ENCODE data around the gene THADA.

Gene THADA

DNA sequence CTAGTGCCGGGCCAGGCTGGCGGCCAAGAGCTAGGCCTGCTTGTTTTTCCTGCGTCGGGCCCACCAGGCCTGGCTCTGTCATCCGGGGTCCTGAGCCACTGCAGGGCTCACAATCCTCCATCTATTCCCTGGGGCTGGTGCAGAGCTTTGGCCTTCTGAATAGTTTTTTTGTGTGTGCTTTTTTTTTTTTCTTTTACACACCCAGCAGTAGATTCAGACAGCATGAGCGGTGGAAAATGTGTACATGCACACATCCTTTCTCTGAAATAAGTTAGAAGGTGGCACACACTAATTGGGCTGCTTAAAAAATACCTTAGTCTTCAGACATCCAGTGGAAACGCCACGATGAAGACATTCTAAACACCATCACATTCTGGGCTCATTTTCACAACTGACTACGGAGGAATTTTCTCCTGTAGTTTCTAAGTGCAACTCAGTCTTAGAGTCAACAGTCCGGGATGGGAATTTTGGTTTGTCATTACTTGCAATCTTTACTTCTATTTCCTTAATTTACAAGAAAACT lies 375.5 kb downstream of the THADA start:
- DNase-seq, result no peak

DNA sequence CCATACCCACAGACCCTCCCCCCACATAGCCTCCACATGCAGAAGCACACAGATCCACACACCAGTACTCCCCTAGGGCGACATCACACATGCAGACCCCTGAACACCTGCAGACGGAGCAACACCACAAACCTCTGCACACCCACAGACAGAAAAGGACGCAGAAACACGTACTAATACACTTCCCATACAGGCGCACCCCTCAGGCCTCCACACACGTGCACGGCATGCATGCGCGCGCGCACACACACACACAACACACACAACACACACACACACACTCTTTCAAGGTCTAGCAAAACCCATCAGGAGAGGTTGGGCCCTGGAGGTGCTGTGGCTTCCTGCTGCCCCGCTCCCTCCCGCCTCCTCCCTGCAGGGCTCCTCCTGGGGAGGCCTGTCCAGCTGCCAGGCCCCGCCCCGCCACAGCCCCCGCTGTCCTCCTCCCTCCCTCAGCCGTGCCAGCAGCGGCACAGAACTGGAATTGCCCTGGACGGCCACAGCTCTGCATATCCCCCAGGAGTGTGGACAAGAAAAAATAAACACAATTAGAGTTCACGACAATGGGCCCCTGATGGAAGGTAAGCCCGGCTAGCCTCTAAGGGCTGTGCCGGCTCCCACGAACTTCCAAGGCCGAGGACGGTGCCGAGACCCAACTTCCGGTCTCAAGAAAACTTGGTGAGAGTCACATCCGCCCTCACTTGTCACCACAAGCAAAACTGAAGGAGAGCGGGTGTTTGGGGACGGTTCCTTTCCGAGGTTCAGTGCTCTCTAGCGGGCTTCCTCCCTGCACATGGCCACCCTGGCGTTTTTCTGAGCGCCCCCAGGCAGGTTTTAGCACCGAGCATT lies 376.2 kb downstream of the THADA start:
- peak; percentile 83 for DNase-seq

DNA sequence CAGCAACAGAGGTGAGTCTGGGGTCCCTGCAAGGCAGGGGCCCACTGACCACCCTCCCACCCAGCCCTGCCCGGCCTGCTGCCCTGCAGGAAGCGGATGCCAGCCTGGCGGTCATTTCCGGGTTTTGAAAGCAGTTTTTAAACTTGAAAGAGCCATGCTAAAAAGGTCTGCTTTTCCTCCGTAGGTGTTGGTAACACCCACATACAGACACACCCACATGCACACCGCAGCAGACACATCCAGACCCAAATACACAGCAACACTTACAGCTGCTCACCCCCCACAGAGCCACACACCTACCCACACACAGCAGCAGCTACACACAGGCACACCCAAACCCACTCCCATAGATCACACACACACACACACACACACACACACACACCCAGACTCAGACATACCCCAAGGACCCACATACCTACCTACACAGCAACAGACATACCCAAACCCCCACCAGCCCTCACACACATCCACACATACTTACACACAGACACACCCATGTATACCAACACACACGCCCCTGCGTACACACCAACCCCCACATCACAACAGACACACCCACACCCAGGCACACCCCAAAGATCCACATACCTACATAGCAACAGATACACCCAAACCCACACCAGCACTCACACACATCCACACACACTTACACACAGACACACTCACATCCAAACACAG lies 377.0 kb downstream of the THADA start:
- DNase-seq, result peak; percentile 60

DNA sequence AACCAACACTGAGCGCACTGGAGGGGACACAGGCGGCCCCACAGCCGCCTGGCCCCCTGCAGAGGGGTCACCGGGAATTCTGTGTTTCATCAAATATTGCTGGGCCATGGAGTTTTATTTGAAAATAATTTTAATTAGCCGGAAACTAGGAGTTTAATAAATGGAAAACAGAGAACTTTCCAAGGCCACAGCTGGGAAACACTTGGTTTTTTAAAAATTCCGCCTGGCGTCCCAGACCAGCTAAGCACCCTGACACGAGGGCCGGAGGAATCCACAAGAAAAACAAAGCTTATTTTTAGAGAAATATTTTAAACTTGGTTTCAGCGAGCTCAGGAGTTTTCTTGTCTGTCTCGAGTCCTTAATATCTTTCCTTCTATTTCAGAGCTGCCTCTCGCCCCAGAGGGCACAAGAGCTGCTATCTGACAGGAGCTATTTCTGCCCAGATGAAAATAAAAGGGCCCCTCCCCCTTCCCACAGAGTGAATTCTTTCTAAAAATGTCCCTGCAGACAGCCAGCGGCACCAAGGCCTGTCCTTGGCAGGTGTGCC lies 377.6 kb downstream of the THADA start:
- DNase-seq, result no peak

DNA sequence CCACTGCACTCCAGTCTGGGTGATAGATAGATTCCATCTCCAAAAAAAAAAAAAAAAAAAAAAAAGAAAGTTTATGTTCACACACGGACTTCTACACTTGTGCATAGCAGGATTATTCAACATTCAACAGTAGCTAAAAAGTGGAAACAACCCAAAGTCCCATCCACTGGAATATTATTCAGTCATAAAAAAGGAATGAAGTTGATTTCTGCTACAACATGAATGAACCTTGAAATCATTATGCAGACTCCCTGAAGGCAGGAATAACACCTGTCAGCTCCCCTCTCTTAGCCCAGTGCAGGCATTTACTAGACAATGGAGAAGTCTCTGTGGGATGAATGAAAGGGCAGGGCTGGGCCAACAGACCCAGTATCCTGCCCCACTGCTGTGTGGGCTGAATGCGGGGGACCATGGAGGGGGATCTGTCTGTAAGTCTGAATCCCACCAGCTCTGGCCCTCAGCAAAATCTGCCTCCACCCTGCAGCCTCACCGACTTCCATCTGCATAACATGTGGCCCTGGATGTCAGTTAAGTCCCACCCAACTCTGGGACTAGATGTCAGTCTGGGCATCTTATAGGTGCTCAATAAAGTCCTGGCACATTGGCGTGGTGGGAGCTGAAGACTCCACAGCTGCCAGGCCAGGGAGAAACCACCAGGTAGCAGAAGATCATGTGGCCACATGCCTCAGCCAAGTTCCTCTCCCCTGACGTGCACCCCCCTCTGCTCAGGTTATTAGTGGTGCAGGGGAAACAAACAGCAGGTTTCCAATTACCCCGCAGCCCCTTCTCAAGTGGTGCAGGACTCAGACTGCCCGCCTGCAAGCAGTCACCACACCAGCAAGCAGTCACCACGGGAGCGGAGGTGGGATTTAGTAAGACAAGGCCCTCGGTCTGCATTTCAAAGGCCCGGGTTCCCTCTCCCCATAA lies 378.3 kb downstream of the THADA start:
- no peak for DNase-seq

DNA sequence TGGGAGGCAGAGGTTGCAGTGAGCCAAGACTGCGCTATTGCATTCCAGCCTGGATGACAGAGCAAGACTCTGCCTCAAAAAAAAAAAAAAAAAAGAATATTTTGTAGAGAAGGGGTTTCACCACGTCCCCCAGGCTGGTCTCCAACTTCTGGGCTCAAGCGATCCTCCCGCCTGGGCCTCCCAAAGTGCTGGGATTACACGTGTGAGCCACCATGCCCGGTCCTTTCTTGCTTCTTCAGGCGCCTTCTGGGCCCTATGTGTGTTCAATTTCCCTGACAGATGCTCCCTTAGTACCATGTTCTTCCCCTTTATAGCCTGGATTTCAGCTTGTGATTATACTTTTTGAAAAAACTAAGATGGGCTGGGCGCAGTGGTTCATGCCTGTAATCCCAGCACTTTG lies 379.2 kb downstream of the THADA start:
- no peak for DNase-seq

DNA sequence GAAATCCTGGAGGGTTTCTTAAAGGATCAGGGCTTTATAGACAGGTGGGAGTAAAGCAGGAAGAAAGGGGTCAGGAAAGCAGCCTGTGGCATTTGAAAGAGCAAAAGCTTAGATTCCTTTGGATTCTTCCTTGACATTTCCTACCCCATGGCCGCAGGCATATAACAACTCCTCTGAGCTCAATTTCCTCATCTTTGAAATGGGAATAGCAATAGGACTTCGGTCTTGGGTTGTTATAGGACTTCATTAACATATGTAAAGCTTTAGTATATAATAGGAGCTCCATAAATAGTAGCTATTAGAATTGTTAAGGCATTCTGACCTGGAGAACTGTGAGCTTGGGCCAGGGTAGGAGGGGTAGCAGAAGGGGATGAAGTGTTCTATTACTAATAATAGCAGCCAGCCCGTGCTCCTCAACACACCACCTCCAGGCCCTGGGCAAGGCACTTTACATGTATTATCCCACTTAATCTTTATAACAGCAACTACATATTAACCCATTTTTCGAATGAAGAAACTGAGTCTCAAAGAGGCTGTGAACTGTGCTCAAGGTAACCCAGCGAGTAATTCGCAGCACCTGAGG lies 380.1 kb downstream of the THADA start:
- DNase-seq, result no peak

DNA sequence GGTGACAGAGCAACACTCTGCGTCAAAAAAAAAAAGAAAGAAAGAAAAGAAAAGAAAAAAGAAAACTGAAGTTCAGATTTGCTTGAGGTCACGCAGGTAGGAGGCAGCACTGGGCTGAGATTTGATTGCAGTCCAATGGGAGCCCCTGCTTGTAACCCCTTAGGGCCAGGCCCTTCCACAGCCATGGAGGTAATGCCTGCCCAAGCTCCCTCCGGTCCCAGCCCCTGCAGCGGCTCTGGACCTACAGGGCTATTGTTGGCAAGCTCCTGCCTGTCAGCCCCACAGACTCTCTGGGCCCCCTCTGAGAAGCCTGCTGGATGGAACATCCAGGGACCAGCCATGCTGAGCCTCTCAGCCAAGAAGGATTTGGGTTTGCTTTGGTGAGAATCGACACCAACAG lies 381.6 kb downstream of the THADA start:
- no peak for DNase-seq

DNA sequence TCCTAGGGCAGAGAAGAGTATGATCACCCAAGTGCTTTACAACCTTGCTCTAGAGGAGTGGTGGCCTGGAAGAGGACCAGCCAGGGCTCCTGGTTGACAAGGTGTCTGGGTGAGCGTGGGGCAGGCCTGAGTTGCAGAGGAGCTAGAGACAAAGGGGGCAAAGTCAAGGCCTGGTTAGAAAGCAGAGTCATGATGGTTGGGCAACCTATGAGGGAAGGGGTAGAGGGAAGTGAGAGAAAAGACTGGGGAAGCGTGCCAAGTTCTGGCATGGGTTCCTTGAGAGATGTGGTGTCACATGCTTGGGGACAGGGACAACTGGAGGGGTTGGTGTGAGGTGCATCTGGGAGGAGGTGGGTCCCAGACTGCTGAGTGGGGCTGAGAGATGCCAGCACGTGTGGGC lies 382.9 kb downstream of the THADA start:
- no peak for DNase-seq

DNA sequence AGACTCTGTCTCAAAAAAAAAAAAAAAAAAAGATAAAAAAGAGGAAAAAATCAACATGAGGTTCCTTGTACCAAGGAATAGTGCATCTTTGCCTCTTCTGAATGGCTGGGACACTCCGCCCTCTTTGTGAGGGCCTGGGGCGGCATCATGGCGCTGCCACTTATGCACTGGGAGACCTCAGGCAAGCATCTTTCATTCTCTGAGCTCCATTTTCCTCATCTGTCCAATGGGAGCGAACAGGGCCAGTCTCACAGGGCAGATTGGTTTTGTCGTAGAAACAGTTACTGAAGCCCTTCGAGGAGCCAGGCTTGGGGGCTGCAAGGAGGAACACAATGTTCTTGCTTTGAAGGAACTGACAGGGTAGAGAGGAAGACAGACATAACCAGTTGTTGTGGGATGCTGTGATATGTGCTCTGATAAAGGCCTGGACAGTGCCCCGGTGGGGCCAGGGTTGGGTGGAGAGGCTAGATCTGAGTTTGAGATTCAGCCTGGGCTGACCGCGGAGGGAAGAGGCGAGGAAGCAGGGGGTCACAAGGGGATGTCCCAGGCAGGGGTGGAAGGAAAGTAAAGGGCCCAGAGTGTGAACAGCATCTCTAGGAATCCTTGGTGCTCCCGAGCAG lies 383.5 kb downstream of the THADA start:
- no peak for DNase-seq

DNA sequence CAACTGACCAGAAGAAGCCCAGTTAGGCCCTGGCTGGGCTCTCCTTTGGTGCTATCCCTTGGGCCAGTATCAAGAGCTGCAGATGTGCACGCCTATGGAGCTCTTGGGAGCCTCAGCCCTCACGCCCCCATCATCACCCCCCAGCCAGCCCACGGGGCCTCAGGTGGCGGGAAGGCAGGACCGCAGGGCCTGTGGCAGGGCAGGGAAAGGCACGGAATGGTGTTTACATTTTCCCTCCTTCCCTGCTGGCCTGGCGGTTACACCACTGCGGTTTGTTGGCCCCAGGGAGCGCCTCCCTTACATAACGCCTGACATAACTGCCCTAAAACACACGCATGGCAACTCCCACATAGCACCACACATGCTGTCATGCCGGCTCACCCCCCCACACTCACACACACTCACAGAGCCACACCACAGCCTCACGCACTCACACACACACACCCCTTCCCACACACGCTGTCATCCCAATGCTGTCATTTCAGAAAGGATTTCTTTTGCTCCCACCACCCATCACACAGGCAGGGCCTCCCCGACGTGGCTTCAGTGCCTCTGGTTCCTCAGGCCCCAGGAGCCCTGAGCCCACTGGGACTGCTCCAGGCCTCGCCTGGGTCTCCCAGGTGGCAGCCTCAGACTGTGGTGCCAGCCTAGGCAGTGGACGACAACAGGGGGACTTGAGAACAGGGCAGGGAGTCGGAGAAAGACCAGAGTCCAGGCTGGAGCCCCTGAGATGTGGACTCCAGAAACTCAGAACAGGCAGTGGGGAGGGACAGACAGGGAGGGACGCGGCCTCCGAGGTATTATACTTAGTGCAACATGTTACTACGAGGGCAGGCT lies 385.2 kb downstream of the THADA start:
- DNase-seq, result peak; percentile 45

DNA sequence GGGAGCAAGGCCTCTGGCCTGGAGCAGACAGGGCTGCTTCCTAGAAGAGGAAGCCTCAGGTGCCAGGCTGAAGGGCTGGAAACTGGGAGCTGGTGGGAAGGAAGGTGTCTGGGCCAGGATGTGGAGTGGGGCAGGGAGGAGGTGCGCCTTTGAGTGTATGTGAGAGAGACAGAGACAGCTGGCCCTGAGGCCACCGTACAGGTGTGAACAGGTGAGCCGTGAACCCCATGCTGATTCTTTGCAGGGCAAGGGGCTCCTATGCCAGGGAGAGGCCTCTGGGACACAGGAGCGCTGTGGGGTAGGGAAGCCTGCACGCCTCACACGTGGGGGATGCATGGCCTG lies 385.7 kb downstream of the THADA start:
- DNase-seq, result no peak

DNA sequence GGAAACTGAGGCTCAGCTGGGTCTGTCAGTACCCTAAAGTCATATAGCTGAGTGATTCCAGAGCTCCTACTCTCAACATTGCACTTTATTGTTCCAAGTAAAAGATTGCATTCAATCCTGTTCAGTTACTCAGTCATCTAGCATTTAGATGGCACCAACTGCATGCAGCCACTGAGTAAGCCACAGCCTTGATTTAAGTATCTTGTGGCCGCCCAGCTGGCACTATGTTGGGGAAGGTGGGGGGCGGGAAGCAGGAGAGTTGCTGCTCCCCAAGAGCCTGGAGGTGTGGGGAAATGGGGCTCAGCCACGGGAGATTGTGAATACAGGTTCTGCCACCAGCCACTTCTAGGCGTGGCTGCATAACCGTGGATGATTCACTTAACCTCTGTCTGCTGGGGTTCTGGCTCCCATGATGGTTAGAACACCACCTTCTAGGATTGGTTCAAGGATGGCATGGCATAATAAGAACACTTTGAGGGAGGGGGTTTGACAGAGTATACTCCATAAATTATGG lies 386.6 kb downstream of the THADA start:
- DNase-seq, result no peak

DNA sequence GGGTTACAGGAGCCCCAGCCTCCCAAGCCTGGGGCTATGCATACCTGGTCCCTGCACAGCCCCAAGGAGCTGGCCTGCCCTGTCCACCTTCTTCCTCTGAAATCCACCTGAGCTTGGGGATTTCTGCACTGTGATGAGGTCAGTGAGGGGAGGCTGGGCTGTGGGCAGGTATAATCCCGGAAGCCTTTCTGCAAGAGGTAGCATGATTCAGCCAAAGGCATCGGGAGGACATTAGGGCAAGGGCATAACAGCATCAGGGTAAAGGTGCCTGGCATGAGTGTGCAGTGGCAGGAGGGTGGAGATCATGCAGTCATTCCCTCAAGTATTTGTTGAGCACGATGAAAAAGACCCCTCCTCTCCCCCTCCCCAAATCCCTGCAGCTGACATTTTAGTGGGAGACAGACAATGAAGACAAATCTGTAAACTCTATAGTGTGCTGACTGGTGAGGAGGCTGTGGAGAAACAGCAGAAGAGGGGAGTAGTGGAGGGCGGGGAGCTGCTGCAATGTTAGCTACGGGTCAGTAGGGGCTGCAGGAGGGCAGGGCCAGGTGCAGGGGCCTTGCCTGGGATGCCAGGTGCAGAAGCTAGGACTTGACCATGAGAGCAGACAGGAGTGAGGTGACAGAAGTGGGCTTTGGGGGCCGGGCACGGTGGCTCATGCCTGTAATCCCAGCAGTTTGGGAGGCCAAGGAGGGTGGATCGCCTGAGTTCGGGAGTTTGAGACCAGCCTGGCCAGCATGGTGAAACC lies 388.1 kb downstream of the THADA start:
- no peak for DNase-seq

DNA sequence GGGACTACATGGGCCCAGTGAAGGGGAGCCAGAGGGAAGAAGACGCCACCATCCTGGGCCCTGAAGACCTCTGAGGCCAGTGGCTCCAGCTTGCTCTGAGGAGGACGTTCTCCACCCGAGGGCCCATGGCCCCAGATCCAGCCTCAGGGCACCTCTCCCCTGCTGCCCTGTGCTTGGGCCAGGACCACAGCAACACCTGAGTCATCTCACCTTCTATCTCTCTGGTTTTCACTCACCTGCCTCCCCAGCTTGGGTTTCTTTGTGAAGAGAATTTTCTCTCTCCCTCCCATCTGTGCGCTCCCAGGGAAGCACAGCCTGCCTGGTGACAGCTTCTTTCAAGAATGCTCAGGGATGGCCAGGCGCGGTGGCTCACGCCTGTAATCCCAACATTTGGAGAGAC lies 389.2 kb downstream of the THADA start:
- DNase-seq, result no peak

DNA sequence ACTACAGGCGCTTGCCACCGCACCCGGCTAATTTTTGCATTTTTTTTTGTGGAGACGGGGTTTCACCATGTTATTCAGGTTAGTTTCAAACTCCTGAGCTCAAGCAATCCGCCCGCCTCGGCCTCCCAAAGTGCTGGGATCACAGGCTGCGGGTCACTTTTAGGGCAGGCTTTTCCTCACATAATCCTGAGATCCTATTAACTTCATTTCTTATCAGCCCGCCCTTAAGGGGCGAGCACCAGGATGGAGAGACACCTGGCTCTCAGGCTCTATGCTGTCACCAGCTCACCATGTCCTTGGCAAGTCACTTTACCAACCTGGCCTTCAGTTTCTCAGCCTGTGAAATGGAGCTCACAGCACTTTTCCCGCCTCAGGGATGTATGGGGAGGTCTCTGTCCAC lies 392.5 kb downstream of the THADA start:
- DNase-seq, result no peak

DNA sequence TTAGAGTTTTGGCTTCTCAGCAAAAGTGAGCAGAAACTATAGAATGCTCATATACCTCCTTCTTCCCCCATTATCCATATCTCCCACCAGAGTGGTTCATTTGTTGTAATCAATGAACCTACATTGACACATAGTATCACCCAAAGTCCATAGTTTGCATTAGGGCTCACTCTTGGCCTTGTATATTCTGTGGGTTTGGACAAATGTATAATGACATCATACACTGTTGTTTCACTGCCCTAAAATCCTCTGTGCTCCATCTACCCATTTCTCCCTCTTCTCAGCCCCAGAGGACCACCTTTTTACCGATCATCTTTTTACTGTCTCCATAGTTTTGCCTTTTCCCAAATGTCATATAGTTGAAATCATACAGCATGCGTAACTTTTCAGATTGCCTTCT lies 393.5 kb downstream of the THADA start:
- no peak for DNase-seq

DNA sequence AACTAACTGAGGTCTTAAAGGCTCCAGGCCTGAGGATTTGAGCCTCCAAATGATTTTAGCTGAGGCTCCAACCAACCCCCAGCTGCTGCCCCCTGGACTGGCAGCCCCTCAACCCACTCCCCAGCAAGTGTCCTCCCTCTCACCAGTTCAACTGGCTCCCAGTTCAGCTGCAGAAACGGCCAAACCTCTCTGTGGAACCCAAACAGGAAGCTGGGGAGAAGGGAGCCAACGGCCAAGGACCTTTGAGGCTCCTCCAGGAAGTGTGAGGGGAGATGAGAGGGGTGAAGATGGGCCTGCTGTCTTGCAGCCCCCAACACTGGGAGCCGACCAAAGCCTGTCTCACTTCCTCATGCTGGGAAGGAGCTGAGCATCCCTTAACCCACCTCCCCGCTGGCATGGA lies 394.3 kb downstream of the THADA start:
- DNase-seq, result no peak

DNA sequence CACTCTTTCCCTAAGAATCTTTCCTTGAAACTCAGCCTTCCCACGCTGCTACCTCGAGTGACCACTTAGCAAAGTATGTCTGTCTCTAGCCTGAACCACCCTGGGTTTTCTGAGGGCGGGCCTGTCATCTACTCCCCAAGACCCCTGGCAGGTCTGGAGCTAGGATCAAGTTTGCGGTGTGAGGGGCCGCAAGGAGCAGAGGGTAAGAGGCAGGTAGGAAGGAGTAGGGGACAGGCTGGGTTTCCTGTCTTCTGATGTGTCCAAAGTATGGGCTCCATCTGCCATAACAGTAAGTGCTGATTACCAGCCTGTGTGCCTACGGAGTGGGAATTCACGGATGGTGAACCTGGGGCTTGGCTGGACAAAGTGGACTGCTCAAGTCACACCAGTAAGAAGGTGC lies 394.8 kb downstream of the THADA start:
- DNase-seq, result no peak

All from stimulated activated CD4-positive, alpha-beta T cell treated with anti-CD3 and anti-CD28 coated beads, Interleukin-15, amount 100 ng/mL, for 24 hours (primary cell).